ENCODE data around the gene PGA4.

PGA4 gene

GRCh38 chr11:61279934-61280659 lies 58.0 kb downstream of the PGA4 start:
- no peaks in the 10 kb centered on the region for H3K4me1 ChIP-seq (ENCODE audit: control insufficient read depth, insufficient read depth, low read length, unreplicated experiment)
- H3K4me3 ChIP-seq (ENCODE audit: low read depth, low read length) = no peak overlapping the region
- no peaks in the 10 kb centered on the region for H3K36me3 ChIP-seq (ENCODE audit: insufficient read depth, low read length)
- no peak overlapping the region for H2AFZ ChIP-seq (ENCODE audit: low read length, unreplicated experiment)
- no peak overlapping the region for H3K27ac ChIP-seq (ENCODE audit: low read depth, low read length)
- no peaks in the 10 kb centered on the region for H3K79me2 ChIP-seq (ENCODE audit: control insufficient read depth, insufficient read depth, low read length, unreplicated experiment)
- no peaks in the 10 kb centered on the region for H3K27me3 ChIP-seq (ENCODE audit: insufficient read depth, low read length)

DNA sequence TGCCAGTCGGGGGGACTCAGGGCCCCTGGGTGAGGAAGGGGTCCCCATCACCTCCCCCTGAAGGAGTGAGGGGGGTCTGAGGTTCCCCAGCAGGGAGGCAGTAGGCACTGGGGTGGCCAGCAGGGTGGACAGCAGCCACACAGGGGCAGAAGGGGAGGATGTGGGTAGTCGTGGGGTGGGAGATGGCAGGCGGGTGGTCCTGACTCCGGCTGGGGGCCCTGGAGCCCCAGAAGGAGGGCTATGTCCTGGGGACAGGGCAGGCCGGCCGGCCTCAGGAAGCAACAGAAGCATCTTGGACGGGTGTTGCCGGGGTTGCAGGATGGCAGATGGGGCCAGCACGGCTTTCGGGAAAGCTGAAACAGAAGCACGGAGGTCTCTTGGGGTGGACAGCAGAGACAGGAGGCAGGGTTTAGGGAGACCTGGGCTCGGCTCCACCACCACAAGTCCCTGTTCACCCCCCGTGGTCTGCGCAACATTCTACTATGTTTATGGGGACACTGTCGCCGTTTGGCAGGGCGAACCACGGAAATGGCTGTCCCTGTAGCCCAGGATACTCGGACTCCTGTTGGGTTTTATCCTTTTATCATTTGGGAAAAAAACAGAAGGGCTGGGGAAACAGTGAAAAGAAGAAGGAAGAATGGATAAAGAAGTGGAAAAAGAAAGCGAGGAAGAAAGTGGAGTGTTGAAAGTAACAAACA lies 58.9 kb downstream of the PGA4 start:
- H3K4me1 ChIP-seq (ENCODE audit: control insufficient read depth, insufficient read depth, low read length, unreplicated experiment) = no peaks in the 10 kb centered on the region
- no peaks in the 10 kb centered on the region for H3K36me3 ChIP-seq (ENCODE audit: insufficient read depth, low read length)
- no peak overlapping the region for H2AFZ ChIP-seq (ENCODE audit: low read length, unreplicated experiment)

More for the DNA sequence above, 58.9 kb downstream of the PGA4 start:
- Histone ChIP-seq H3K4me3 (ENCODE audit: low read depth, low read length) (no peak overlapping the region), H3K79me2 (ENCODE audit: control insufficient read depth, insufficient read depth, low read length, unreplicated experiment) (no peaks in the 10 kb centered on the region), H3K27me3 (ENCODE audit: insufficient read depth, low read length) (no peaks in the 10 kb centered on the region), H3K27ac (ENCODE audit: low read depth, low read length) (no peak overlapping the region)

Data from ACC112 (cell line).